HG03280 (cell line): ENCODE measurements around the gene HTR3A.
"Not testable (repeated sequence)": the region's sequence is repeated elsewhere in the genome, so short reads cannot be mapped to it uniquely, and the experiment has no call there.

ENCODE experiments used
- ATAC-seq: cut with Tn5 transposase; IDR thresholded peaks from one replicate; pipeline ENCODE4 v1.9.1; 2021; ENCODE audit warnings: mild to moderate bottlenecking, moderate library complexity; ENCODE audit not compliant: unreplicated experiment

Gene HTR3A

GRCh38 chr11:113974741-113975470, at the start of gene HTR3A:
Gene HTR3A (plus strand): TSS chr11:113975108. CDS start chr11:113975326, 218 bp downstream.
- no peak for ATAC-seq

- no peak for ATAC-seq
Measured at GRCh38 chr11:113926273-113927197, 48.4 kb upstream of the HTR3A start.

- ATAC-seq: no peak
Measured at GRCh38 chr11:113928311-113928710, 46.6 kb upstream of the HTR3A start.

- no peak for ATAC-seq
Measured at GRCh38 chr11:113932788-113933187, 42.1 kb upstream of the HTR3A start.

GRCh38 chr11:113934193-113934592, 40.7 kb upstream of the HTR3A start:
- ATAC-seq: not testable (repeated sequence)

- ATAC-seq: no peak
Measured at GRCh38 chr11:113934761-113935160, 40.1 kb upstream of the HTR3A start.

- ATAC-seq: no peak
Measured at GRCh38 chr11:113935858-113936257, 39.0 kb upstream of the HTR3A start.

- no peak for ATAC-seq
Measured at GRCh38 chr11:113937918-113938317, 37.0 kb upstream of the HTR3A start.

GRCh38 chr11:113942256-113942655, 32.7 kb upstream of the HTR3A start:
- ATAC-seq: no peak

GRCh38 chr11:113946162-113946561, 28.7 kb upstream of the HTR3A start:
- not testable (repeated sequence) for ATAC-seq

- ATAC-seq: no peak
Measured at GRCh38 chr11:113947994-113948393, 26.9 kb upstream of the HTR3A start.

GRCh38 chr11:113949891-113950290, 25.0 kb upstream of the HTR3A start:
- ATAC-seq: no peak

GRCh38 chr11:113951537-113951936, 23.4 kb upstream of the HTR3A start:
- ATAC-seq: no peak

- no peak for ATAC-seq
Measured at GRCh38 chr11:113952070-113952469, 22.8 kb upstream of the HTR3A start.

- no peak for ATAC-seq
Measured at GRCh38 chr11:113952588-113952987, 22.3 kb upstream of the HTR3A start.

GRCh38 chr11:113954235-113954634, 20.7 kb upstream of the HTR3A start:
- ATAC-seq: no peak

GRCh38 chr11:113956986-113957385, 17.9 kb upstream of the HTR3A start:
- ATAC-seq: no peak

- ATAC-seq: no peak
Measured at GRCh38 chr11:113960702-113961330, 14.1 kb upstream of the HTR3A start.

GRCh38 chr11:113967361-113967760, 7.5 kb upstream of the HTR3A start:
- no peak for ATAC-seq

- ATAC-seq: no peak
Measured at GRCh38 chr11:113971506-113972195, 3.3 kb upstream of the HTR3A start.

GRCh38 chr11:113977071-113977490, 2.2 kb downstream of the HTR3A start:
- ATAC-seq: no peak
